Measurements from ENCODE around the gene HRG.

Gene HRG

DNA sequence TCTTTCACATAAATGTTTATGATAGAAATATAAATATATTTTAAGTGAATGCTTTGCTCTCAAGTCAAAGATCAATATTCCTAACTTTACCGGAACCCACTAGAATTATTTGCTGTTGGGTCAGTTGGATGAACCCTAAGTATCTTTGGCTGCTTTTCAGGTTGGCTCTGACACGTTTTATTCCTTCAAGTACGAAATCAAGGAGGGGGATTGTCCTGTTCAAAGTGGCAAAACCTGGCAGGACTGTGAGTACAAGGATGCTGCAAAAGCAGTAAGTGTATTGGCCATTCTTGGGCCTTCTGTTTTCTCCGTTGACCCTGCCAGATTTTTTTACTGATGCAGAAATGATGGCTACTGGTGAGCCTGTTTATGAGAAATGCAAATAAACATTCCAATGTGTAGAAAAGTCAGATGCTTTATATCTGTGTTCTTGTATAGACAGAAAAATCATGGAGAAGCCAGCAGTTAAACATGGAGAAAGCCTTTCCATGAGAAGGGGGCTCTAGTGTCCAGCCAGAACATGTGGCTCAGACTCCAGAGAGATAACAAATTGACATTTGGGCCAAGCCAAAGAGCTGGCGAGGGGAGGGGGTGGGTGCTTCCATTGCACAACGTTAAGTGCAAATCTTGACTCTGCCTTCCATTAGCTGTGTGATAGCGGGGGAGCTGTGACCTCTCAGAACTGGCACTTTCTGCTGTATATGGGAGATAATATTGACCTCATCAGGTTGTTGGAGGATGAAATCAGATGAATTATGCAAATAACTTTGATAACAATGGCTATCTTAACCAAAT, 54.3 kb downstream of the HRG start:
- in situ Hi-C loops (cut with HindIII; ENCODE audit: low sequenced_read_pairs): no loop called here

DNA sequence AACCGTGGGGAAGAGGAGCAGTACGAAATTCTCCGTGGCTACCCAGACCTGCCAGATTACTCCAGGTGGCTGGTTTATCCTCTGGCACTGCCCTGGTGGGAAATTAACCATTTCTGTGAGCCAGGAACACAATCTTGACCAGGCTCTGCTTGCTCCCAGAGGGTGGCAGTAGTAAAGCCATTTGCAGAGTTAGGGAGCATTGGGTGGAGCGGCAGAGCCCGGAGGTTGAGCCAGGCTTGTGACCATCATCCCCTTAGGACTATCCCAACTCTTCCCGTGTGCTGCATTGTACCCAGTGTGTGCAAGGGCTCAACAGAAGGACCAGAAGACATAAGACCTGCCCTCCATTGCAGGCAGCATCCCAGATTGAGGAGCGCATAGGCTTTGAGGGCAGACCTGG, 56.6 kb downstream of the HRG start:
- in situ Hi-C loops (cut with HindIII; ENCODE audit: low sequenced_read_pairs): no loop called here

DNA sequence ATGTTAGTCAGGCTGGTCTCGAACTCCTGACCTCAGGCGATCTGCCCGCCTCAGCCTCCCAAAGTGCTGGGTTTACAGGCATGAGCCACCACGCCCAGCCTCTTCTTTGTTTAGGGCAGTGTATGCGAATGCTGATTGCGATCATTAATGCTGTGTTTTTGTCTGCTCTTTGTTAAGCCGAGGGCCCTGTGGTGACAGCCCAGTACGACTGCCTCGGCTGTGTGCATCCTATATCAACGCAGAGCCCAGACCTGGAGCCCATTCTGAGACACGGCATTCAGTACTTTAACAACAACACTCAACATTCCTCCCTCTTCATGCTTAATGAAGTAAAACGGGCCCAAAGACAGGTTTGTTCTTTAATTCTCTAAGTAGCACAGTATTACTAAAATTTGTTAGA, 59.1 kb downstream of the HRG start:
- in situ Hi-C loops (cut with HindIII; ENCODE audit: low sequenced_read_pairs): no loop called here
